Measurements from ENCODE around the gene SPATA31C1. TPM values are rescaled to one million over a fixed set of nuclear protein-coding genes. Genes with fewer than 3 reads are reported as not detected.

SPATA31C1 gene
- total RNA-seq, 1 experiment from 2014 or later = not detected

DNA sequence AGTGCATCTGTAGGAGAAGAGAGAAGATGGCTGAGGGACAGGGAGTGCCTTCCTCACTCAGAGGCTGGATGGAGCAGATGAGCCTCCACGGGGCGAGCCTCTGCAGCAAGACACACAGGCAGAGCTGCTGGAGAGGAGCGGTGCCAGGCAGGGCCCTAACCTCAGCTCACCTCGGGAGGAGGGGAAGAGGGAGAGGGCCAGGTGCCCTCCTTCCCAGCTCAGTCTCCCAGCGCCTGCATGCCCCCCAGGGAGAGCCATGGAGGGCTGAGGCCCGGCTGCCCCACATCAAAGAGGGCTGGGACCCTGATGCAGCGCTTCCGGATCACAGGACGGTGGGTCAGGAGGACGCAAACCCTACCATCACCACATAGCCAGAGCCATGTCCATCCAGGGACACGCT lies 48.7 kb upstream of the SPATA31C1 start:
- ChIA-PET CTCF (no interaction called here), POLR2A (ENCODE audit: unreplicated experiment) (no interaction called here)
- H3K9me3 ChIP-seq (ENCODE audit: low read length) = no peaks in the 10 kb centered on the region
- no peak overlapping the region for H3K9ac ChIP-seq (ENCODE audit: low read length)
- H3K36me3 ChIP-seq (ENCODE audit: low read depth, low read length) = no peaks in the 10 kb centered on the region
- H3K9me2 ChIP-seq (replicated peaks; ENCODE audit: low read length) = no peaks in the 10 kb centered on the region
- no peaks in the 10 kb centered on the region for H3F3A ChIP-seq (ENCODE audit: low read length, unreplicated experiment)
- H3K4me3 ChIP-seq (ENCODE audit: low read length) = no peak overlapping the region
- peaks cover 4% of the 10 kb centered on the region; the same call in 1 of the 2 replicates for H3K4me1 ChIP-seq (ENCODE audit: insufficient read depth, low read length)
- ATAC-seq (no peak), DNase-seq (no peak)
- no peak for TF ChIP-seq EZH2phosphoT487 (IDR thresholded peaks at IDR 0.05; ENCODE audit: borderline replicate concordance, low read length)
- no peak for TF ChIP-seq EZH2 (IDR thresholded peaks at IDR 0.05; ENCODE audit: low read length, unreplicated experiment)
- TF ChIP-seq, protein P1, sequence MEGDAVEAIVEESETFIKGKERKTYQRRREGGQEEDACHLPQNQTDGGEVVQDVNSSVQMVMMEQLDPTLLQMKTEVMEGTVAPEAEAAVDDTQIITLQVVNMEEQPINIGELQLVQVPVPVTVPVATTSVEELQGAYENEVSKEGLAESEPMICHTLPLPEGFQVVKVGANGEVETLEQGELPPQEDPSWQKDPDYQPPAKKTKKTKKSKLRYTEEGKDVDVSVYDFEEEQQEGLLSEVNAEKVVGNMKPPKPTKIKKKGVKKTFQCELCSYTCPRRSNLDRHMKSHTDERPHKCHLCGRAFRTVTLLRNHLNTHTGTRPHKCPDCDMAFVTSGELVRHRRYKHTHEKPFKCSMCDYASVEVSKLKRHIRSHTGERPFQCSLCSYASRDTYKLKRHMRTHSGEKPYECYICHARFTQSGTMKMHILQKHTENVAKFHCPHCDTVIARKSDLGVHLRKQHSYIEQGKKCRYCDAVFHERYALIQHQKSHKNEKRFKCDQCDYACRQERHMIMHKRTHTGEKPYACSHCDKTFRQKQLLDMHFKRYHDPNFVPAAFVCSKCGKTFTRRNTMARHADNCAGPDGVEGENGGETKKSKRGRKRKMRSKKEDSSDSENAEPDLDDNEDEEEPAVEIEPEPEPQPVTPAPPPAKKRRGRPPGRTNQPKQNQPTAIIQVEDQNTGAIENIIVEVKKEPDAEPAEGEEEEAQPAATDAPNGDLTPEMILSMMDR (conservative IDR thresholded peaks at IDR 0.05; ENCODE audit: low read depth, low read length) = no peak
- no TSS peak for BruUV-seq (replicated peaks)
- H3K27ac ChIP-seq (ENCODE audit: low read length) = no peak overlapping the region
- no peaks in the 10 kb centered on the region for H3K27me3 ChIP-seq (ENCODE audit: low read length)
- intact Hi-C loops (cut with micrococcal nuclease) = no loop called here
- H2AFZ ChIP-seq (ENCODE audit: low read length) = no peak overlapping the region
- H3K4me2 ChIP-seq (ENCODE audit: low read length) = no peak overlapping the region
- no peaks in the 10 kb centered on the region for H4K20me1 ChIP-seq (ENCODE audit: low read length)
- H3K79me2 ChIP-seq (ENCODE audit: low read length) = no peaks in the 10 kb centered on the region

DNA sequence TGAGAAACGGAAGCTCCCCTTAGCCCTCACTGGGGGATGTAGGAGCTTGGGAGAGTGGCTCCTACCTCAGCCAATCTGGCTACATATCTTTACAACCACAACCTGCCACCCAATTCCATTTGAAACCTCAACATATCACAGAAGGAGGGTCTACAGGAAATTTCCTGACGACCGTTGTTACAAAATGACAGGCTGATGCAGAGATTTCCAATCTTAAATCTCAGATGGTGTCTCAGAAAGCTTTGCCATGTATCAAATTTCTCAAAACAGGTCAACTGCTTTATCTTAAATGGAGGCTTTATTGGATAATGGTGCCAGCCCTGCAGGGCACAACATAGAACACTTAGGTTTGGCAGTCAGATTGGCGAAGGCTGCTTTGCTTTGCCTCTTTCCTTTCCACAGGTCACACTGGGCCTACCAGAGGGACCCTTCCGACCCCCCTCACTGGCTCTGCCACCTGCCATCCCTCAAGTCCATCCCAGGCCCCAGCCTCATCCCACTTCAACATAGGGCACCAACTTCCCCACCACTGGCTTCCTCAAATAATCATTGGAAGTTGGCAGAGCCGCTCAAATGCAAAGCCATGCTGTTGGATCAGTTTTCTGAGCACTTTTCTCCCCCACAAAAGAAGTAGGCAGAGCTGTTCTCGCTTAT lies 46.2 kb upstream of the SPATA31C1 start:
- ChIA-PET POLR2A (ENCODE audit: unreplicated experiment) (no interaction called here), CTCF (no interaction called here)
- intact Hi-C loops (cut with micrococcal nuclease) = no loop called here
- H4K20me1 ChIP-seq (ENCODE audit: low read length) = no peaks in the 10 kb centered on the region
- H3K4me2 ChIP-seq (ENCODE audit: low read length) = no peak overlapping the region
- no peaks in the 10 kb centered on the region for H3K79me2 ChIP-seq (ENCODE audit: low read length)
- H3K36me3 ChIP-seq (ENCODE audit: low read depth, low read length) = no peaks in the 10 kb centered on the region
- no peak overlapping the region for H3K27ac ChIP-seq (ENCODE audit: low read length)
- TF ChIP-seq EZH2 (IDR thresholded peaks at IDR 0.05; ENCODE audit: low read length, unreplicated experiment) = no peak
- DNase-seq (no peak), ATAC-seq (no peak)
- no peaks in the 10 kb centered on the region for H3F3A ChIP-seq (ENCODE audit: low read length, unreplicated experiment)
- no peak overlapping the region for H2AFZ ChIP-seq (ENCODE audit: low read length)
- no peaks in the 10 kb centered on the region for H3K9me2 ChIP-seq (replicated peaks; ENCODE audit: low read length)
- H3K4me1 ChIP-seq (ENCODE audit: insufficient read depth, low read length) = no peaks in the 10 kb centered on the region
- no TSS peak for BruUV-seq (replicated peaks)
- H3K9me3 ChIP-seq (ENCODE audit: low read length) = no peaks in the 10 kb centered on the region
- H3K9ac ChIP-seq (ENCODE audit: low read length) = no peak overlapping the region
- H3K4me3 ChIP-seq (ENCODE audit: low read length) = no peak overlapping the region
- no peaks in the 10 kb centered on the region for H3K27me3 ChIP-seq (ENCODE audit: low read length)

DNA sequence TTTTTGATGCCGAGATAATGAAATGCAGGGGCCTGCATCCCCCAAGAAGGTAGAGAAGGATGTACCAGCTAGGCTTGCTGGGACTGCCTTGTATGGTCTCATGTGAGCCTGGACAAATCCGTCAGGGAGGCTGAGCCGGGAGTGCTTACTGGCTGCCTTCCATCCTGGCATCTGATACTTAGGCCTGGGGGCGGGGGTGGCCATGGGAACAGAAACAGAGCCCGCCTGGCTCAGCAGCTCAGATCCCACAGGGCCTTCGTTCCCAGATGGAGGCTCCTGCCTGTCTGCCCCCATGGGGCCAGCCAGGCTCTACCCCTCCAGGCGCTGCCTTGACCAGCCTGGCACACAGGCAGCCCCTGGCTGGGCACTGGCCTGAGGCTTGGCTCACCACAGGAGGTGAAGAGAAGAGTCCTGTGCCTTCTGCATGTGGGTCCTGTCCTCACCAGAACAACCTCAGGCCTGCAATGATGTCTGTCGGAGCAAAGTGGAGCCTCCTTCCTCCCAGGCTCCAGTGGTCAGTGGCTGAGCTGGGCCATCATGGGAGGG lies 45.6 kb upstream of the SPATA31C1 start:
- Histone ChIP-seq H3K9ac (ENCODE audit: low read length) (no peak overlapping the region), H3K79me2 (ENCODE audit: low read length) (no peaks in the 10 kb centered on the region), H3K9me2 (replicated peaks; ENCODE audit: low read length) (no peaks in the 10 kb centered on the region), H3K4me1 (ENCODE audit: insufficient read depth, low read length) (no peaks in the 10 kb centered on the region), H3K27ac (ENCODE audit: low read length) (no peak overlapping the region), H2AFZ (ENCODE audit: low read length) (no peak overlapping the region), H3K4me3 (ENCODE audit: low read length) (no peak overlapping the region), H3K36me3 (ENCODE audit: low read depth, low read length) (no peaks in the 10 kb centered on the region), H4K20me1 (ENCODE audit: low read length) (no peaks in the 10 kb centered on the region), H3F3A (ENCODE audit: low read length, unreplicated experiment) (no peaks in the 10 kb centered on the region), H3K4me2 (ENCODE audit: low read length) (no peak overlapping the region), H3K9me3 (ENCODE audit: low read length) (no peaks in the 10 kb centered on the region), H3K27me3 (ENCODE audit: low read length) (no peaks in the 10 kb centered on the region)
- no peak for DNase-seq
- ATAC-seq = no peak
- BruUV-seq (replicated peaks) = no TSS peak
- intact Hi-C loops (cut with micrococcal nuclease) = no loop called here
- ChIA-PET POLR2A (ENCODE audit: unreplicated experiment) (no interaction called here), CTCF (no interaction called here)
- TF ChIP-seq, protein P1 (conservative IDR thresholded peaks at IDR 0.05; ENCODE audit: low read depth, low read length) = no peak

All from PC-3 (cell line).